NB4 (cell line): ENCODE results near the gene TENM4.

Experiments
- MYC ChIP-seq: IDR thresholded peaks from 2 replicates; pipeline ENCODE4 v1.6.1; 2011; ENCODE audit warnings: low read depth, low read length
- POLR2A ChIP-seq: IDR thresholded peaks from 2 replicates; pipeline ENCODE4 v1.6.1; 2011; ENCODE audit warnings: mild to moderate bottlenecking; ENCODE audit not compliant: insufficient read length; ENCODE audit errors: extremely low read depth
- TF ChIP-seq, protein P1 (sequence below): IDR thresholded peaks from one replicate; pipeline ENCODE4 v1.5.1; 2012; ENCODE audit warnings: low read depth, low read length
- TF ChIP-seq, protein P2 (sequence below): IDR thresholded peaks from 2 replicates; pipeline ENCODE4 v1.6.1; 2011; ENCODE audit warnings: low read depth, low read length

DNA sequence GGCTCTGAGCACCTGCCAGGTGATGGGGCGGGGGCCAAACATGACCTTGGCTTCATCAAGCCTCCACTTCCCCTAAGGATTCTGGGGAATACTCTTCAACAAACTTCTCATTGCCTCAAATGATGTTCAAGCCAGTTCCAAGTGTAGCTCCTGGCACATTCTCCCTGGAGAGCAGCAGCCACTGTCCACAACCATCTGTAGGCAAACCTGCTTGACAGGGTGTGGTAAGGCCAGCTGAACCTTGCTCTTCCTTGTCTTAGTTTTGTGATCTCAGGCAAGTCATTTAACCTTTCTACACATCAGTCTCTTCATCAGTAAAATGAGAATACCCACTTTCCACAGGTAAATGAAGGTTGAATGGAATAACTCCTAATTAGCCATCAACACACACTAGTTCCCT, 323.3 kb downstream of the TENM4 start:
- TF ChIP-seq POLR2A = no peak
- TF ChIP-seq, protein P1, sequence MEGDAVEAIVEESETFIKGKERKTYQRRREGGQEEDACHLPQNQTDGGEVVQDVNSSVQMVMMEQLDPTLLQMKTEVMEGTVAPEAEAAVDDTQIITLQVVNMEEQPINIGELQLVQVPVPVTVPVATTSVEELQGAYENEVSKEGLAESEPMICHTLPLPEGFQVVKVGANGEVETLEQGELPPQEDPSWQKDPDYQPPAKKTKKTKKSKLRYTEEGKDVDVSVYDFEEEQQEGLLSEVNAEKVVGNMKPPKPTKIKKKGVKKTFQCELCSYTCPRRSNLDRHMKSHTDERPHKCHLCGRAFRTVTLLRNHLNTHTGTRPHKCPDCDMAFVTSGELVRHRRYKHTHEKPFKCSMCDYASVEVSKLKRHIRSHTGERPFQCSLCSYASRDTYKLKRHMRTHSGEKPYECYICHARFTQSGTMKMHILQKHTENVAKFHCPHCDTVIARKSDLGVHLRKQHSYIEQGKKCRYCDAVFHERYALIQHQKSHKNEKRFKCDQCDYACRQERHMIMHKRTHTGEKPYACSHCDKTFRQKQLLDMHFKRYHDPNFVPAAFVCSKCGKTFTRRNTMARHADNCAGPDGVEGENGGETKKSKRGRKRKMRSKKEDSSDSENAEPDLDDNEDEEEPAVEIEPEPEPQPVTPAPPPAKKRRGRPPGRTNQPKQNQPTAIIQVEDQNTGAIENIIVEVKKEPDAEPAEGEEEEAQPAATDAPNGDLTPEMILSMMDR = no peak
- TF ChIP-seq, protein P2, sequence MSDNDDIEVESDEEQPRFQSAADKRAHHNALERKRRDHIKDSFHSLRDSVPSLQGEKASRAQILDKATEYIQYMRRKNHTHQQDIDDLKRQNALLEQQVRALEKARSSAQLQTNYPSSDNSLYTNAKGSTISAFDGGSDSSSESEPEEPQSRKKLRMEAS = no peak
- no peak for TF ChIP-seq MYC
